GM21717 (cell line): Measurements from ENCODE around the gene GULP1.
"Not testable (repeated sequence)": the region's sequence is repeated elsewhere in the genome, so short reads cannot be mapped to it uniquely, and the experiment has no call there.

Source experiments
- ATAC-seq: cut with Tn5 transposase; IDR thresholded peaks from one replicate; pipeline ENCODE4 v1.9.1; 2021; ENCODE audit warnings: mild to moderate bottlenecking, moderate library complexity; ENCODE audit not compliant: unreplicated experiment

The GULP1 gene

DNA sequence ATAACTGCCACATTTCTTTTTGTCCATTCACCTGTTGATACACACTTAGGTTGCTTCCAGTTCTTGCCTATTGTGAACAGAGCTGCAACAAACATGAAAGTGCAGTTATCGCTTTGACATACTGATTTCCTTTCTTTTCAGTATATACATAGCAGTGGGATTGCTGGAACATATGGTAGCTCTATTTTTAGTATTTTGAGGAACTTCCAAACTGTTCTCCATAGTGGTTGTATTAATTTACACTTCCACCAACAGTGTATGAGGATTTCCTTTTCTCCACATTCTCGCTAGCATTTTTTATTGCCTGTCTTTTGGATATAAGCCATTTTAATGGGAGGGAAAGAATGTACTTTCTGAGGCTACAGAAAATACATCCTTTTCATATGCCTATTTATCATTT is 167.4 kb downstream of the GULP1 start:
- no peak for ATAC-seq

DNA sequence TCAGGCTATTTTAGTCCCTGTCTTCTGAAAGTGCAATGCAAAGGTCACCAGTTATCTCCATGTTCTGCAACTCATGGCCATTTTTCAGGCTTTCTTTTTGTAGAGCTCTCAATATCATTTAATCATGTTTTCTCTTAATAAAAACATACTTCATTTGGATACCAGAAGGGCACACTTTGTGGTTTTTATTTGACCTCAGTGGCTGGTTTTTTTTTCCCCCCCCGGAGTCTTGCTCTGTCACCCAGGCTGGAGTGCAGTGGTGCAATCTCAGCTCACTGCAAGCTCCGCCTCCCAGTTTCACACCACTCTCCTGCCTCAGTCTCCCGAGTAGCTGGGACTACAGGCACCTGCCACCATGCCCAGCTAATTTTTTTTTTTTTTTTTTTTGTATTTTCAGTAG is 174.4 kb downstream of the GULP1 start:
- ATAC-seq, result not testable (repeated sequence)

DNA sequence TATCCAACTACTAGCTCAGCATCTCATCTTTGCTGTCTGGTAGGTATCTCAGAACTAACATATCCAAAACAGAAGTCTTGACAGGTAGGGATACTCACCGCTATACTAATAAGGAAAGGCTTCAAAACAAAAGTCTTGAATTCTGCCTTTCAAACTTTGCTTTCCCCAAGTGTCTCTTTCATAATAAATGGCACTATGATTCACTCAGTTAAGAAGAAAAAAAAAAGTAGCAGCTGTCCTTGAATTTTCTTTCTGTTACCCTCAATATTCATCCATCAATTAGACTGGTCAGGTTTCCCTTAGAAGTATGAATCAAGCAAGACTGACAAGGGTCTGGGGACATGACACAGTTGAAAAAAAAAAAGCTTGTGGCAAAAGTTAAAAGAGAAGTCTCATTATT is 175.1 kb downstream of the GULP1 start:
- no peak for ATAC-seq

DNA sequence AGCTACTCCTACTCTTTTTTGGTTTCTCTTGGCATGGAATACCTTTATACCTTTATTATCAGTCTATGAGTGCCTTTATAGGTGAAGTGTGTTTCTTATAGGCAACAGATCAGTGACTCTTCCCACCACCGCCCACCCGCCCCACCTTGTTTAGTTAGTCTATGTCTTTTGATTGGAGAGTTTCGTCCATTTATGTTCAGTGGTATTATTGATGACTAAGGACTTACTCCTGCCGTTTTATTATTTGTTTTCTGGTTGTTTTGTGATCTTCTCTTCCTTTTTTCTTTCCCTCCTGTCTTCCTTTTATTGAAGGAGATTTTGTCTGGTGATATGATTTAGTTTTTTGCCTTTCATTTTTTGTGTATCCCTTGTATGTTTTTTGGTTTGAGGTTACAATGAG is 179.5 kb downstream of the GULP1 start:
- ATAC-seq, result no peak

DNA sequence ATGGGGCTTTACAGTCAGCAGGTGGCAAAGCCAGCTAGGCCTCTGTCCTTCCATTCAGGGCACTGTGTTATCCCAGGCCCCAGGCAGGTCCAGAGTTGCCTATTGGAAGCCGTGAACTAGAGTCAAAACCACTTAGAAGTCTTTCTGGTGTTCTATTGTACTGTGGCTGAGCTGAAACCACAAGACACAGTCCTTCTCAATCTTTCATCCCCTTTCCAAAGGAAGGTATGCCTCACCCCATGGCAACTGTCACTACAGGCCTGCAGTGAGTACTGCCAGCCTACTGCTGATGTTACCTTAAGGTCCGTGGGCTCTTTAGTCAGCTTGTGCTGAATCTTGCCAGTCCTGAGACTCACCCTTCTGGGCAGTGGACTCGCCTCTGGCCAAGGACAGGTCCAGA is 181.6 kb downstream of the GULP1 start:
- ATAC-seq, result no peak

DNA sequence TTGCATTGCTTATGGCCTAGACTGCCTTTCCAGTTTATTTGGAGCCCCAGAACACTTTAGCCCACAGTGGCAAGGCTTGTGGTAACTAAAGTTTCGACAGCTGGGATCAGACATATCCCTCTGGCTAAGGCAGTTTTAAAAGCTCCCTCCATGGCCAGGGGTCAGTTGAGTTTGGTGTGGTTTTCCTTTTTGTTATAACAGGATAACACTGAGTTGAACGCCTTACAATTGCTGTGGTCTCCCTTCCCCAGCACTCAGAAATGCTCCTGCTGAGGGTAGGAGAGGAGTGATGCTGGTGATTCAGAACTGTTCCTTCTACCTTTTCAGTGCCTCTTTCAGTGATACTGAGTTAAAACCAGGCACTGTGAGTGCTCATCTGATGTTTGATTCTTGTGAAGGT is 182.6 kb downstream of the GULP1 start:
- ATAC-seq, result no peak

DNA sequence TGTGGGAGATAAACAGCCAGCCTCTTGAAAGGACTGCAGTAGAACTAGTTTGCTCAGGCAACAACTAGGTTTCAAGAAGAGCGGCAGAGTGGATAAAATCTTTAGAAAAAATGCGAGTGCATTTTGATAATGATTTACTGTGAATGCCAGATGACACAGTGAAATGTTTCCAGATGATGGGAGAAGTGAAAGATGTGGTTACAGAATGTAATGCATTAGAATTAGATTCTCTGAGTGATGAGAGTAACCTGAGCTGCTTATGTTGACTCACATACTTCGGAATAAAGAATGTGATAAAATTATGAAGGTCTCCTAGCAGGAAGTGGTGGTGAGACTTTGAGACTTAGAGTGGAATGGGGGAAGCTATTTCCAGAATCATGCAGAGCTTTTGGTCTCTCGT is 184.3 kb downstream of the GULP1 start:
- no peak for ATAC-seq

DNA sequence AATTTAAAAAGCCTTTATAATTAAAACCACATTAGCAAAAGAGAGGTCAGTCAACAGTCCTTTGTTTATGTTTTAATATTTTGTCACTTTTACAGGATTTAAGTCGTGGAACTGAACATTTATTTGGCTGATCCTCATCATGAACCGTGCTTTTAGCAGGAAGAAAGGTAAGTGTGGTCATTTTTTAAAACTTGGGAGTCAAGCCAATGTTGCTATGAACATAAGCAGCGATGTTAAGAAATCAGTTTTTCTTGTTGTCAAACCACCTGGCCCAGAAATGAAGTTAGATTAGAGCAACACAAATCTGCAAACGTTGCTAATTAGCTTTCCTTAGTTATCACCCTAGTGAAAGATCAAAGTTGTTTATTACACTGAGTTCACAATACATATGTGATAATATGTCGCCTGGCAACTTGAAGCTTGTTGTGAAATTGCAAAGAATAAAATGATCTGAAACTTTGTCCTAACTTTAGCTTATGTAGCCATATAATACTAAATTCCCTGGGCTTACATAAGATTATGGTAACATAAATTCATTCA is 186.0 kb downstream of the GULP1 start:
- ATAC-seq, result no peak

DNA sequence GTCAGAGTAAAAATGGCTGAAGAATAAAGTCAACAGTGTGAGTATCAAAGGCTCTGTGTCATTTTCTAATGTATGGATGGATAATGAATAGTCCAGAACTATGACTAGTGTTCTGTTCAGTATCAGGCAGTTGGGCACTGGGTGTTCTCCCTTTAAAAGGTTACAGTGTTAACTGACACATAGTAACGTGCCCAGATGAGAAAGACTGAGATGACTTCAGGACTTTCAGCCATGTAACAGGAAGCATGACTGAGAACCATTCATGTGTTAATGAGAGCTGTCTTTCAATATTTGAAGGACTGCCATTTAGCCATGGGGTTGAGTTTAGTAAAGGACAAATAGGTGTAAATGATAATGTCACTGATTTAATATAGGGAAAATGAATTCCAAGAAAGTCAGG is 187.1 kb downstream of the GULP1 start:
- peak; percentile 95 for ATAC-seq

DNA sequence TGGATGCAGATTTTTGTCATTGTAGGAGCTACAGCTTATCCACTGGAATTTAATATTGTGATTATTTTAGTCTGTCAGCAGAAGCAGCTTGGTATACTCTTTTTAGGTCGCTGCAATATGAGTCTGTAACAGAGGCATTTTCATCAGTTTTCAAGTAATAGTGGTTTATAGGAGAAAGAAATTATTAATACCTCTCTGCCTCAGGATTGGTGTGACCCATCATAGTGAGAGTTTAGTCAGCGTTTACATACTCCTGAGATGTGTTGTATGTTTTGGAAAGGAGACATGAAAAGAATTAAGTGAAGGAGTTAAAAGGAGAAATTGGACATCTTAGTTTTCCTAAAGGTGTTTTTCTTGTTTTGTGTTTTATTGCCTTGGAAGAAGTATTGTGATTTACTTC is 189.8 kb downstream of the GULP1 start:
- no peak for ATAC-seq

DNA sequence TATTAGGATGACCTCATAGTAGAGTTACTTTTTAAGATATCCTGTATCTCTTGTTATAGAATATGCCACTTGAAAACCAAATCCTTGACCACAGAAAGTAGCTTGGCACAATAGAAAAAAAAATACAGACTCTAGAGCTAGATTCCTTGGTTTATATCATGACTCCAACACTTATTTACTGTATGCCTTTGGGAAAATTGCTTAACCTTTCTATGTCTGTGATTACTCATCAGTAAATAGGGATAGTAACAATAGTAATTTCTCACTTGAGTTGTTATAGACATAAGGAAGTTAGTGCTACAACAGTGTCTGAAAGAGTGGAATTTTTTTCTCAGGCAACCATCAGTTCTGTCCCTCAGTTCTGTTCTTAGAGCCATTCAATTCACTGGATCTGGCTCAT is 193.8 kb downstream of the GULP1 start:
- no peak for ATAC-seq

DNA sequence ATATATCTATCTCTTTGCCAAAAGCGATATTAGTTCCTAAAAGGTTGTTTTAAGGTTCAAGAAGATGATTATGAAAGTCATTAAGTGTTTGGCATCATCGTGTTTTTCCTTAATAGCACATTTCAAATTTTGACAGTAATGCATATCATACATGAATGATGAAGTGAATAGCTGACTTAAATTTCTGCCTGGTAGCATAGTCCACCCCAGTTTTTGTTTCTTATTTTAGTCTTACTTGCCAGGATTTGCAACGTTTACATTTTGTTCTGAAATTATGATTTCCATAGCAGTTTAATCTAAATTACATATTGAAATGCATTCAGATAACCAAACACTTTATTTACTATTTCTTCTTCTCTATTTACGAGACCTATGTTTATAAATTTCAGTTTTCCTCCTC is 201.1 kb downstream of the GULP1 start:
- ATAC-seq, result no peak

DNA sequence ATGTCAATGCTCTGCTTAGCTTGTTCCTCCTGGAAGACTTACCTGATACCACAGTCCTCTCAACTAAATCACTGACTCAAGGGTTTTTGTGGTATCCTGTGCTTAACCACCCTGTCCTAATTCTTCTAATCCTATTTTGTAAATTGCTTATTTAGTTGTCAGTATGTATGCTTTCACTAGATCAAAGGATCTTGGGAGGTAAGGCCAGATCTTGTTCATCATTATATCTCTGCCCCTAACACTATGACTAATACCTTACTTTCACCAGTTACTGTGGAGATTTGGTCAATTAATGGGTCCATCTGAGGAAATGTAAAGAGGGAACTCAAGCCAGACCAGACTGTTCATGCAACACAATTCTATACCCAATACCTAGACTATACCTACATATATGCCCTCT is 203.2 kb downstream of the GULP1 start:
- ATAC-seq, result no peak

DNA sequence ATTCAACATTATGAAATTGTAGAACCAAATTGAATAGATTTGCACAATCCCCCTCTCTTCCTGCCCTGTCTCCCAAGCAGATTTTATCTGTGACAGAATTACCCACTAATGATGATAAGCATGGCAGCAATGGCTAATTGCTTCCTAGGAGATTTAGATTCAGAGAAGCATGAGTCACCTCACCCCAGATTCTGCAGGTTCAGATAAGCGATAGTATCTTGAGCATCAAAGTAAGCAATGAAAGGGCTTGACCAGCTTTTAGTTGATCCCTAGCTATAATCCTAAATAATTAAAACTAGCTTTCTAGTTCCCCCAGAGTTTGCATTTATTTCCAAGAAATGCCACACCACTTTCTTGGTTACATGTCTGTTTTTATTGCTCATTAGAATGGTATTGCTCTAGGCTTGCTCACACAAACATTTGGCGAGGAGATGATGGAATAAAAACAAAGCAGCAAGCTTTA is 204.3 kb downstream of the GULP1 start:
- ATAC-seq, result no peak

DNA sequence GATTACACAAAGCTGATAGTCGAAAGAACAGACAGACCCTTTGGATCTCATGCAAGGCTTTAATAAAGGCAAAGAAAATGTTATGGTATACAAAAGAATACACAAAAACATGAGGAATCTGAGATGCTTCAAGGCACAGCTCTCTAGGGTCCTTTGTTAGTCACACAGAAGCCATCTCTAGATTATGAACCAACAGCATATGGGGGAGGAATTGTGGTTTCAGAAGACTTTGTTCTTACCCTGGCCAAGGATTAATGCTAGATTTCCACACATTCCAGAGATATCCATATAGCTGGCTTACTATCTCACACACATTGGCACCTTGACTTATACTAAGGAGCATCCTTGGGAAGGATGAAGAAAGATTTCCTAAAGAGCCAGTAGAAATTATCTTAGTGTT is 206.1 kb downstream of the GULP1 start:
- ATAC-seq, result no peak

DNA sequence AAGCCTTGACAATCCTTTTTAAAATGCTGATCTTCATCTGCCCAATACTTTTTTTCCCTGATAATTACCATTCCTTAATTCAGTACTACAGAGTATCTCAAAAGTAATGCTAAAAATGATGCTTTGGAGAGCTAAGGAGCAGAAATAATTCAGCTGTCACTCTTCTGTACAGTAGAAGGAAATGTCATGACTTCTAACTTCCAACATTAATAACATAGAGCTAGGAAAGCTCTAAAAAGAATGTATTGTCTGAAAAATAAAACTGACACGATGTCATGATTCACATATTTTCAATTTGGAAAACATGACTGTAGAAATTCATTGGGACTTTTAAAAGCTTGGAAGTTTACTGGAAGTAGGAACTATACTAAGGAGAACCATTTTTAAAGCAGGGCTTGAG is 212.3 kb downstream of the GULP1 start:
- ATAC-seq, result no peak

DNA sequence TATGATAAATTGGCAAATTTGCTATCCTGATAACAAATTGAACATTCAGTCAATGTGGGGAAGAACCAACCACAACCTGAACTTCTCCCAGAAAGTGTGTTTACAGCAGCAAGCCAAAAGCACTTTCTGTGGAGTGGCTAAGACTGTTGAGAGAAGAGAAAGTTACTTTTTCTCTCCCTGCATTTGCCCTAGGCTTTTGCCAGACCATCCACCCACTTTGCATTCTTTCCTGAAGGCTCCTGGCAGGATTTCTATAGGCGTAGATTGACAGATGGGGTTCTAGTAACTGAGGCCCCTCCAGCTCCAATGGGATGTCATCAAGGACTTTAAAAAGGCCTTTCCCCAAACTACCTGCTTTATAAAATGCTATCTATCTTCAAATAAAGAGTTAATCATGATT is 215.2 kb downstream of the GULP1 start:
- no peak for ATAC-seq

DNA sequence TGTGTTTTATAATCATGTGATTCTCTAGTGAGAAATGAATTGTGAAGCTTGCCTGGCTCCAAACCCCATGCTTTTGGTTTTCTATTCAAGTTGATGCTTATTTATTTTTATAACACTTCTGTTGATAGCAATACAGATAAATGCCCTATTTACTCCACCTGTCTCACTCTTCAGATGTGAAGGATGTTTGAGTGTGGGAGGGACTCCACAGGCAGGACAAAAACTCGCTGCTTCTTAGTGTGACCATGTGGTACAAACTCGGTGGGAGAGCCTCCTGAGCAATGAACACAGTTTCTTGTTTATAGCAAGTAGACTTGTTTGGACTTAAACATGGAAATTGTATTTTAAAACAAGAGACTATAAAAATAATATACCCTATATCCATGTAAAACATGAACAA is 219.7 kb downstream of the GULP1 start:
- ATAC-seq, result no peak

DNA sequence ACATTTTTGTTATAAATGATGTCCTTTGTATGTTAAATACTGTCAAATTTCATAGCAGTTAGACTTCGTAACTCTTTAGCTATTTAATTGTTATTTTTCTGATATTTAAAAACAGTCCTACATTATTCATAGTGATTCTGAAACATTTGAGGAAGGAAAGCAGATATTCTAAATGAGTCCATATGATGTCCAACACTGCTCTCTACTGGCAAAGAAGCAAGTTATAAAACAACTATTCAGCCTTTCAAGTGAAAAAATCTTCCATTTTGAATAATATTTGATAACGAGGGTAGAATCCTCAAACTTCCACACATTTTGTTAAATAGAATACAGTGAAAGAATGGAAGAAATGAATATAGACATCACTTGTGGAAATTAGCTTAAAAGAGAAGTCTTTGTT is 220.8 kb downstream of the GULP1 start:
- no peak for ATAC-seq

DNA sequence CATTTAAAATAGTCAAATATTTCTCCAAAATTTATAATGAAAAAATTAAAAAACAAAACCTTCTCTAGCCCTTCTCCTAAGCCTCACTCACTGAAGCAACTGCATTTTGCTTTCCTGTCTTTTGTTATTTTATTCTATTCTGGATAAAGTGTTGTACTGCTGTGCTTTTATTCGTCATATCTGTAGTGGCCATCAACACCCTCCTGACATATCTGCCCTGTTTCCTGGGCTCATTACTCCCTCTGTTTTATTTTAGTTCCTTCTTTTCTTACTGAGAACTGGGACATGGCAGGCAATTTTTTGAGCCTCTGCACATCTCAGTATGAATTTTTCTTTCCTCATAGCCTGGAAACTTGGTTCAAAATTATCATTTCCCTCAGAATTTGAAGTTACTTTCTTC is 224.2 kb downstream of the GULP1 start:
- no peak for ATAC-seq

DNA sequence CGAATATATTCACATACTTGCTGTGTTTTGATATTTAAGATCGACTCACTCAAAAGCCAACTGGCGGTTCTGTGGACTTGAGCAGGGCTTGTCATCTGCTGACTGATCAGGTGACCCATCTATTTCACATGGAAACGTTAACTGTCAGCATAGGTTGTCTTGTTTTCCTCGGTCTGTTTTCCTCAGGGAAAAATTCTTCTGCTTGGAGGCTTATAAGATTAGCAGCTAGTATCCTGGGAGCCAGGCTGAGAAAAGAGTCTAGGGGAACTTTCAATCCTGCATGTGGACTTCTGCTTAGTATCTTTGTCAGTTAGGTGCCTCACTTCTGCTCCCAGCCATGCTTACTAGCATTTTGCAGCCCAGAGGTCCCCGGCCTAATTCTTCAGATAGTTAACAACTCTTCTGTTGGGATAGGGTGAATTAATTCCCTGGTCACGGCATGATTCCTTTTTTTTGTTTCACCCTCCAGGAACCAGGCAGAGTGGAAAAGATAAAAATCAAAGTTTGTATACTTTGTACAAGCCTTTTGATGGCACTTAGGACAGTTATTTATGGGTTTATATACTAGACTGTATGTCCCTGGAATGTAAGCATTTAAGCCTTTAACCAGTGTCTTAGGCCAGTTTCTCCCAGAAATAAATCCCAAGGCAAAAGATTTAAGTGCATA is 226.0 kb downstream of the GULP1 start:
- ATAC-seq, result no peak

DNA sequence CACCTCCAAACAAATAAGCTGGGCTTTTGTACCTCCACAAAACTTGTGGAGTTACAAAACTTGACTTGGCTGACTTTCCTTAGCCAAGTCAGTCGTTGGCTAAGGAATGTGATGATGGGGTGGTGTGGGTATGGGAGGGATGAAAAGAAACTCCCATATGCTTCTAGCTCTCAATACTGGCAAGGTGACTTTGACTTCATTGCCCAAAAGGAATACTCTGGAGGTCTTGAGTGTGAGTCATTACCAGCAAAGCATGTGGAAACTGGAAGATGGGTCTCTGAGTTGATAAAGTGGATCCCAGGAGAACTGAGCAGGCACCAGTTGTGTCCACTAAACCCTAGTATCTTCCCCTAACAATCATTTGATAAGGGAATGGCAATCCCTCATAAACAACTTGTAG is 226.7 kb downstream of the GULP1 start:
- ATAC-seq, result no peak

DNA sequence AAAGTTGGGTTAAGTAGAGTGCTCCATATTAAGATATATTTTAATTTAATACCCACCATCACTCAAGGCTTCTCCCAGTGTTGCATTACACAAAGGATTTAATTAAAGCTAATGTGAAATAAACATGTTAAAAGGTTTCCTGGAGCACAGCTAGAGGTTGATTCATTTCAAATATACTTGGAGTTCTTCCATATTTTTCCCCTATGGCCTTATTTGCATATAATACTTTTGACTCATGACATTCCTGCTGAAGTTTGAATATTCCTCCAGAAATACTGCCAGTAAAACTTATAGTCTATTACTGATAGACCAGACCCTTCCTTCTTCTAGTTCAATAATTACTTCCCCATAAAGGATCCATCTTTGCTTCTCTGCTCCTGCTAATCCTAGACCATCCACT is 227.5 kb downstream of the GULP1 start:
- no peak for ATAC-seq
